ENCODE measurements around the gene TBCCD1. TPM values are rescaled to one million over a fixed set of nuclear protein-coding genes. Genes with fewer than 3 reads are reported as not detected.

Gene TBCCD1
- total RNA-seq, 1 donor from 2014 or later = 8.7 TPM

- Mint-ChIP-seq H3K36me3 (ENCODE audit: low read depth, unreplicated experiment) (no peaks in the 10 kb centered on the region), H3K27me3 (ENCODE audit: low read depth, unreplicated experiment) (no peaks in the 10 kb centered on the region), H3K9me3 (ENCODE audit: unreplicated experiment) (no peaks in the 10 kb centered on the region), H3K4me1 (ENCODE audit: low read depth, unreplicated experiment) (peaks cover 10% of the 10 kb centered on the region), H3K27ac (ENCODE audit: unreplicated experiment) (peak overlapping the region; percentile 84), H3K4me3 (ENCODE audit: unreplicated experiment) (peak overlapping the region; percentile 95)
- Histone ChIP-seq H4K20me1 (ENCODE audit: insufficient read depth, low read length) (peaks cover 5% of the 10 kb centered on the region), H3K4me2 (ENCODE audit: low read length) (peak overlapping the region; percentile 94), H3K27ac (ENCODE audit: low read depth, low read length) (peak overlapping the region; percentile 74), H3K9ac (ENCODE audit: low read length) (peak overlapping the region; percentile 91), H2AFZ (ENCODE audit: low read depth, low read length) (peak overlapping the region; percentile 99), H3K27me3 (ENCODE audit: insufficient read depth, low read length) (no peaks in the 10 kb centered on the region), H3K36me3 (ENCODE audit: insufficient read depth, low read length) (peaks cover 4% of the 10 kb centered on the region), H3K4me1 (ENCODE audit: insufficient read depth, low read length) (peaks cover 23% of the 10 kb centered on the region), H3K79me2 (ENCODE audit: insufficient read depth, low read length) (peaks cover 47% of the 10 kb centered on the region), H3K9me3 (ENCODE audit: insufficient read depth, low read depth, low read length) (no peaks in the 10 kb centered on the region), H3K4me3 (ENCODE audit: insufficient read depth, low read depth, low read length) (peak overlapping the region; percentile 97)
- no peak for DNase-seq (ENCODE audit: low read depth)
- no peak for FAIRE-seq
- TF ChIP-seq EZH2 (IDR thresholded peaks at IDR 0.05; ENCODE audit: insufficient read depth, low read length) (no peak), CTCF (IDR thresholded peaks at IDR 0.05; ENCODE audit: insufficient read depth, low read depth, low read length) (no peak)
Observed at GRCh38 chr3:186566772-186567071, 417 bp downstream of the TBCCD1 start.

GRCh38 chr3:186564586-186564985, 2.6 kb downstream of the TBCCD1 start:
- Mint-ChIP-seq H3K27ac (ENCODE audit: unreplicated experiment) (no peak overlapping the region), H3K9me3 (ENCODE audit: unreplicated experiment) (no peaks in the 10 kb centered on the region)
- TF ChIP-seq CTCF (IDR thresholded peaks at IDR 0.05; ENCODE audit: insufficient read depth, low read depth, low read length) (no peak), EZH2 (IDR thresholded peaks at IDR 0.05; ENCODE audit: insufficient read depth, low read length) (no peak)

GRCh38 chr3:186552408-186553031, 14.6 kb downstream of the TBCCD1 start:
- Histone ChIP-seq H3K27ac (ENCODE audit: low read depth, low read length) (no peak overlapping the region), H3K27me3 (ENCODE audit: insufficient read depth, low read length) (no peaks in the 10 kb centered on the region), H3K4me3 (ENCODE audit: insufficient read depth, low read depth, low read length) (no peak overlapping the region), H4K20me1 (ENCODE audit: insufficient read depth, low read length) (no peaks in the 10 kb centered on the region), H2AFZ (ENCODE audit: low read depth, low read length) (no peak overlapping the region), H3K4me2 (ENCODE audit: low read length) (no peak overlapping the region), H3K4me1 (ENCODE audit: insufficient read depth, low read length) (no peaks in the 10 kb centered on the region), H3K36me3 (ENCODE audit: insufficient read depth, low read length) (peaks cover 22% of the 10 kb centered on the region), H3K9ac (ENCODE audit: low read length) (no peak overlapping the region), H3K79me2 (ENCODE audit: insufficient read depth, low read length) (no peaks in the 10 kb centered on the region), H3K9me3 (ENCODE audit: insufficient read depth, low read depth, low read length) (no peaks in the 10 kb centered on the region)
- no peak overlapping the region for H3K4me3 Mint-ChIP-seq (ENCODE audit: unreplicated experiment)
- H3K9me3 Mint-ChIP-seq (ENCODE audit: unreplicated experiment) = no peaks in the 10 kb centered on the region
- TF ChIP-seq CTCF (IDR thresholded peaks at IDR 0.05; ENCODE audit: insufficient read depth, low read depth, low read length) (no peak), EZH2 (IDR thresholded peaks at IDR 0.05; ENCODE audit: insufficient read depth, low read length) (no peak)
- no peaks in the 10 kb centered on the region for H3K27me3 Mint-ChIP-seq (ENCODE audit: low read depth, unreplicated experiment)
- no peaks in the 10 kb centered on the region for H3K4me1 Mint-ChIP-seq (ENCODE audit: low read depth, unreplicated experiment)
- H3K36me3 Mint-ChIP-seq (ENCODE audit: low read depth, unreplicated experiment) = peaks cover 2% of the 10 kb centered on the region
- DNase-seq (ENCODE audit: low read depth) (no peak), FAIRE-seq (no peak)
- H3K27ac Mint-ChIP-seq (ENCODE audit: unreplicated experiment) = no peak overlapping the region

More at GRCh38 chr3:186564586-186564985, 2.6 kb downstream of the TBCCD1 start:
- Histone ChIP-seq H3K4me1 (ENCODE audit: insufficient read depth, low read length) (peaks cover 12% of the 10 kb centered on the region), H3K9me3 (ENCODE audit: insufficient read depth, low read depth, low read length) (no peaks in the 10 kb centered on the region), H3K27me3 (ENCODE audit: insufficient read depth, low read length) (no peaks in the 10 kb centered on the region), H3K4me3 (ENCODE audit: insufficient read depth, low read depth, low read length) (no peak overlapping the region), H3K79me2 (ENCODE audit: insufficient read depth, low read length) (peaks cover 46% of the 10 kb centered on the region), H3K4me2 (ENCODE audit: low read length) (no peak overlapping the region), H3K27ac (ENCODE audit: low read depth, low read length) (no peak overlapping the region), H3K36me3 (ENCODE audit: insufficient read depth, low read length) (peaks cover 4% of the 10 kb centered on the region), H3K9ac (ENCODE audit: low read length) (no peak overlapping the region), H4K20me1 (ENCODE audit: insufficient read depth, low read length) (no peaks in the 10 kb centered on the region), H2AFZ (ENCODE audit: low read depth, low read length) (no peak overlapping the region)
- Mint-ChIP-seq H3K36me3 (ENCODE audit: low read depth, unreplicated experiment) (peaks cover 2% of the 10 kb centered on the region), H3K27me3 (ENCODE audit: low read depth, unreplicated experiment) (no peaks in the 10 kb centered on the region), H3K4me3 (ENCODE audit: unreplicated experiment) (no peak overlapping the region), H3K4me1 (ENCODE audit: low read depth, unreplicated experiment) (peaks cover 5% of the 10 kb centered on the region)
- no peak for FAIRE-seq
- DNase-seq (ENCODE audit: low read depth) = no peak
